GM21723 (cell line): ENCODE data around the gene MYO7B.

Experiments used
- ATAC-seq: cut with Tn5 transposase; IDR thresholded peaks from one replicate; pipeline ENCODE4 v1.9.1; 2021; ENCODE audit warnings: mild to moderate bottlenecking, moderate library complexity; ENCODE audit not compliant: unreplicated experiment

The MYO7B gene

GRCh38 chr2:127657232-127657595 is 121.7 kb downstream of the MYO7B start:
- ATAC-seq = no peak

- no peak for ATAC-seq
Observed at GRCh38 chr2:127658146-127658545, 122.7 kb downstream of the MYO7B start.

GRCh38 chr2:127658641-127659407 is 123.3 kb downstream of the MYO7B start:
- no peak for ATAC-seq

- no peak for ATAC-seq
Observed at GRCh38 chr2:127659408-127660290, 124.2 kb downstream of the MYO7B start.

- no peak for ATAC-seq
Observed at GRCh38 chr2:127660291-127660578, 124.8 kb downstream of the MYO7B start.

GRCh38 chr2:127661072-127661649 is 125.7 kb downstream of the MYO7B start:
- ATAC-seq = no peak

GRCh38 chr2:127661949-127662510 is 126.5 kb downstream of the MYO7B start:
- no peak for ATAC-seq

- no peak for ATAC-seq
Observed at GRCh38 chr2:127662937-127663565, 127.6 kb downstream of the MYO7B start.

- no peak for ATAC-seq
Observed at GRCh38 chr2:127663566-127664064, 128.1 kb downstream of the MYO7B start.

- ATAC-seq = no peak
Observed at GRCh38 chr2:127664065-127664894, 128.8 kb downstream of the MYO7B start.

- ATAC-seq = no peak
Observed at GRCh38 chr2:127664895-127665225, 129.4 kb downstream of the MYO7B start.

GRCh38 chr2:127665267-127665893 is 129.9 kb downstream of the MYO7B start:
- no peak for ATAC-seq

- no peak for ATAC-seq
Observed at GRCh38 chr2:127669056-127669455, 133.6 kb downstream of the MYO7B start.

- ATAC-seq = no peak
Observed at GRCh38 chr2:127670055-127670956, 134.8 kb downstream of the MYO7B start.

- ATAC-seq = no peak
Observed at GRCh38 chr2:127670957-127671290, 135.4 kb downstream of the MYO7B start.

GRCh38 chr2:127671557-127672302 is 136.2 kb downstream of the MYO7B start:
- no peak for ATAC-seq

GRCh38 chr2:127672341-127673224 is 137.1 kb downstream of the MYO7B start:
- ATAC-seq = no peak
